ENCODE measurements around the gene EGFR.

EGFR gene

DNA sequence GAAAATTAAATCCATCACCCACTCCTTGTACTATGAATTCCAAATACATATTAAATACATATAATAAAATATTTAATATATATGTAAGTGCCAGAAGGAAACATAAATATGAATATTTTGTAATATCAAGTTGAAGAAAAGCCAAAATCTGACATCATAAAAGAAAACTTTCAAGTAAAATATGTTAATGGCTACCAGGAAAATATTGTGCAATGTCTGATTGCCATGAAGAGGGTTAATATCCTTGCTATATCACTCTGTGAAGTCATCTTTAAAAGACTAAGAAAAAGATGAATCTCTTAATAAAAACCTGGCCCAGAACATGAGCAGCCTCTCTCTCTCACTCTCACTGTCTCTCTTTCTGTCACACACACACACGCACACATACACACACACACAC is 130.2 kb downstream of the EGFR start:
- no peak for DNase-seq
- Histone ChIP-seq H3K36me3 (replicated peaks) (peaks cover 62% of the 10 kb centered on the region), H3K27ac (no peak overlapping the region), H3K4me3 (ENCODE audit: low read depth, low read length) (no peak overlapping the region), H3K27me3 (replicated peaks) (no peaks in the 10 kb centered on the region)
- TF ChIP-seq, protein P1, sequence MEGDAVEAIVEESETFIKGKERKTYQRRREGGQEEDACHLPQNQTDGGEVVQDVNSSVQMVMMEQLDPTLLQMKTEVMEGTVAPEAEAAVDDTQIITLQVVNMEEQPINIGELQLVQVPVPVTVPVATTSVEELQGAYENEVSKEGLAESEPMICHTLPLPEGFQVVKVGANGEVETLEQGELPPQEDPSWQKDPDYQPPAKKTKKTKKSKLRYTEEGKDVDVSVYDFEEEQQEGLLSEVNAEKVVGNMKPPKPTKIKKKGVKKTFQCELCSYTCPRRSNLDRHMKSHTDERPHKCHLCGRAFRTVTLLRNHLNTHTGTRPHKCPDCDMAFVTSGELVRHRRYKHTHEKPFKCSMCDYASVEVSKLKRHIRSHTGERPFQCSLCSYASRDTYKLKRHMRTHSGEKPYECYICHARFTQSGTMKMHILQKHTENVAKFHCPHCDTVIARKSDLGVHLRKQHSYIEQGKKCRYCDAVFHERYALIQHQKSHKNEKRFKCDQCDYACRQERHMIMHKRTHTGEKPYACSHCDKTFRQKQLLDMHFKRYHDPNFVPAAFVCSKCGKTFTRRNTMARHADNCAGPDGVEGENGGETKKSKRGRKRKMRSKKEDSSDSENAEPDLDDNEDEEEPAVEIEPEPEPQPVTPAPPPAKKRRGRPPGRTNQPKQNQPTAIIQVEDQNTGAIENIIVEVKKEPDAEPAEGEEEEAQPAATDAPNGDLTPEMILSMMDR (IDR thresholded peaks at IDR 0.05; ENCODE audit: low read depth, low read length, missing control alignments) = no peak
- in situ Hi-C loops (cut with HindIII; ENCODE audit: low pct_ligation_motif_present, low sequenced_read_pairs) = no loop called here

DNA sequence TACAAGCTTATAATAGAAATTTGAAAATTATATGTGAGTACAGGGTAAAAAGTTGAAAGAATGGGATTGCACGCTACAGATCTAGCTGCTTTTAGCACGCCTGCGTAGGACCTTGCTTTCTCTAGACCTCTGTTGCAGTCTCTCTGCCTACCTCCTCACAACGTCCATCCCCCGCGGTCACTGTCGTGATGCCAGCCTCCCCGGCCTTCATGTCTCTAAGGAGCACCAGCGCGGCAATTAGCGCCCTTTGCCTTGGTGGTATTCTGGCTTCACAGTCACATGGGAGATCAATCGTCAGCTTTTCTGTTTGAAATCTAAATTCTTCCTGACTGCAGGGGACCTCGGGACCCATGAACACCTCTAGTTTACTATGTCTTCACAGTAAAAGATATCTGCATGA is 131.3 kb downstream of the EGFR start:
- TF ChIP-seq, protein P1 (IDR thresholded peaks at IDR 0.05; ENCODE audit: low read depth, low read length, missing control alignments) = no peak
- peaks cover 66% of the 10 kb centered on the region for H3K36me3 ChIP-seq (replicated peaks)
- in situ Hi-C loops (cut with HindIII; ENCODE audit: low pct_ligation_motif_present, low sequenced_read_pairs) = no loop called here

DNA sequence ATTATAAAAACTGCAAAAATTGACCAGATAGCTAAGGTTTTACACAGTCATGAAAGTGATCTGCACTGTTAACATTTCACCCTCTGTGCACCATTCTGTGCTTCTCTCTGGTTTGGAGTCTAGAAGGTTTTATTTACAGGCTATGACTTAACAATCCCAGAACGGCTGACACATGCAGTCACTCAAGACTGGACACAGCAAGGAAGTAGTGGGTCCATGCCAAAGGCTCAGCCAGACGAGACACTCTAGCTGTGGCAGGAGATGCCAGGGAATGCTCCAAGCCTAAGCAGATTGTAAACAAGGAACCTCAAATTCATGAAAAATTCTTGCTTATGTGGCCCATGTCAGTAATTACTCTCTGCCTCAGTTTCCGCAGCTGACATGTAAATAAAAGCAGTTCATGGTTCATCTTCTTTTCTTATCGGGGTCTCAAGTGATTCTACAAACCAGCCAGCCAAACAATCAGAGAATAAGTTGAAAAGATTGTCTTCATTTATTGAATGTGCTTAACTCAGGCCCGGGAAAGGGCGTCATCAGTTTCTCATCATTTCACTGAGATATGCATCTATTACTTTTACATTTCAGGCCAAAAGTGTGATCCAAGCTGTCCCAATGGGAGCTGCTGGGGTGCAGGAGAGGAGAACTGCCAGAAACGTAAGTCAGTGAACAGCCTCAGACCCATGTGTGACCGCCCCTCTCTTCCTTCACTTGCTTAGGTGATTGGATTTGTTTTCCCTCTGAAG is 132.1 kb downstream of the EGFR start:
- Histone ChIP-seq H3K36me3 (replicated peaks) (peaks cover 74% of the 10 kb centered on the region), H3K27ac (no peak overlapping the region), H3K27me3 (replicated peaks) (no peaks in the 10 kb centered on the region), H3K4me3 (ENCODE audit: low read depth, low read length) (no peak overlapping the region)
- TF ChIP-seq, protein P1 (IDR thresholded peaks at IDR 0.05; ENCODE audit: low read depth, low read length, missing control alignments) = no peak
- in situ Hi-C loops (cut with HindIII; ENCODE audit: low pct_ligation_motif_present, low sequenced_read_pairs) = no loop called here
- DNase-seq = no peak

More for the DNA sequence above, 131.3 kb downstream of the EGFR start:
- Histone ChIP-seq H3K27me3 (replicated peaks) (no peaks in the 10 kb centered on the region), H3K27ac (no peak overlapping the region), H3K4me3 (ENCODE audit: low read depth, low read length) (no peak overlapping the region)
- no peak for DNase-seq

DNA sequence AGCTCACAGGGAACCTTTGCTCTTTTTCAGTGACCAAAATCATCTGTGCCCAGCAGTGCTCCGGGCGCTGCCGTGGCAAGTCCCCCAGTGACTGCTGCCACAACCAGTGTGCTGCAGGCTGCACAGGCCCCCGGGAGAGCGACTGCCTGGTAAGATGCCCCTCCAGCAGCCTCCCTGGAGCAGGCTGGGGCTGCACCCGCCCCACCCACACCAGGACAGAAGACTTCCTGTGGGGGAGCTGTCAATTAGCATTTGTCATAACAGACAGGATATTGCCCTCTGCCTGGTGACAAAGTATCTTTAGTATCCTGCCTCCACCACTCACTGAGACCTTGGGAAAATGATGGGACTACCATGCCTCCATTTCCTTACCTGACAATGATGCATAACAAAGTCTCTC is 133.7 kb downstream of the EGFR start:
- H3K4me3 ChIP-seq (ENCODE audit: low read depth, low read length) = no peak overlapping the region
- TF ChIP-seq, protein P1 (IDR thresholded peaks at IDR 0.05; ENCODE audit: low read depth, low read length, missing control alignments) = no peak
- H3K36me3 ChIP-seq (replicated peaks) = peaks cover 78% of the 10 kb centered on the region
- in situ Hi-C loops (cut with HindIII; ENCODE audit: low pct_ligation_motif_present, low sequenced_read_pairs) = no loop called here
- no peaks in the 10 kb centered on the region for H3K27me3 ChIP-seq (replicated peaks)
- no peak overlapping the region for H3K27ac ChIP-seq
- no peak for DNase-seq

DNA sequence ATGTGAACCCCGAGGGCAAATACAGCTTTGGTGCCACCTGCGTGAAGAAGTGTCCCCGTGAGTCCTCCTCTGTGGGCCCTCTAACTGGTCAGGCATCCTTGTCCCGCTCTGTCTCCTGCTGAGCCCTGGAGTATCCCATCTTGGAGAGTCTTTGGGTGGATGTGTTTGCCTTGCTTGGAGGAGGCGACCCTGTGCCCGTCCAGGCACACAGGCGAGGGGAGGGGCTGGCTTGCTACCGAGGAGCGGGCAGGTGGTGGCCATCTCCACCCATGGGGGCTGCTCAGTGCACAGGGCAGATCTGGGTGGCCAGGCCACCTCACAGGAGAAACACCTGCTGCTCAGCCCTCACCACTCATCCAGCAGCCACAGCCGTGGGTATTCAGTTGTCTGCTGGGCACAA is 135.3 kb downstream of the EGFR start:
- no peak overlapping the region for H3K27ac ChIP-seq
- H3K36me3 ChIP-seq (replicated peaks) = peaks cover 82% of the 10 kb centered on the region
- TF ChIP-seq, protein P1 (IDR thresholded peaks at IDR 0.05; ENCODE audit: low read depth, low read length, missing control alignments) = no peak
- H3K27me3 ChIP-seq (replicated peaks) = no peaks in the 10 kb centered on the region
- no peak overlapping the region for H3K4me3 ChIP-seq (ENCODE audit: low read depth, low read length)
- no peak for DNase-seq
- in situ Hi-C loops (cut with HindIII; ENCODE audit: low pct_ligation_motif_present, low sequenced_read_pairs) = no loop called here

Data from brain microvascular endothelial cell (primary cell).